ENCODE results near the gene PARD6B.
"Not testable (repeated sequence)": the region's sequence is repeated elsewhere in the genome, so short reads cannot be mapped to it uniquely, and the experiment has no call there.

The PARD6B gene

DNA sequence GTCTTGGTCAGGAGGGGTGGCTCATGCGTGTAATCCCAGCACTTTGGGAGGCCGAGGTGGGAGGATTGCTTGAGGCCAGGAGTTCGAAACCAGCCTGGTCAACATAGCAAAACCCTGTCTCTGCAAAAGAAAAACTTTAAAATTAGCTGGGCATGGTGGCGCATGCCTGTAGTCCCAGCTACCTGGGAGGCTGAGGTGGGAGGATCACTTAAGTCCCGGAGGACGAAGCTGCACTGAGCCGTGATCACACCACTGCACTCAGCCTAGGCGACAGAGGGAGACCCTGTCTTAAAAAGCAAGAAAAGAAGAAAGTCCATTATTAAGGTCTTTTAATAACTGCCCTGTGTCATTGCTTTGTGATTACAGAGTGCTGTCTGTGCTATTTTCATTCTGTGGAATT, 47.6 kb downstream of the PARD6B start:
- not testable (repeated sequence) for DNase-seq

DNA sequence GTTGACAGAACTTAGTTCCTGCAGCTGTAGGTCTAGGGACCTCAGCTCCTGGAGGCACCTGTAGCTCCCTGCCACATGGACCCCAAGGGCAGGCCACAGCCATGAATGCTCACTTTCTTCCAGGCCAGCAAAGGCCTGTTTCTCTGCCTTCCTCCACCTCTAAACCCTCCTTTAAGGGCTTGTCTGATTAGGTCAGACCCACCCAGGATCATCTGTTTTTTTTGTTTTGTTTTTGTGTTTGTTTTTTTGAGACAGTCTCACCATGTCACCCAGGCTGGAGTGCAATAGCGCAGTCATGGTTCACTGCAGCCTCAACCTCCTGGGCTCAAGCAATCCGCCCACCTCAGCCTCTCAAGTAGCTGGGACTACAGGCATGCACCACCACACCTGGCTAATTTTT, 52.0 kb downstream of the PARD6B start:
- DNase-seq = no peak

DNA sequence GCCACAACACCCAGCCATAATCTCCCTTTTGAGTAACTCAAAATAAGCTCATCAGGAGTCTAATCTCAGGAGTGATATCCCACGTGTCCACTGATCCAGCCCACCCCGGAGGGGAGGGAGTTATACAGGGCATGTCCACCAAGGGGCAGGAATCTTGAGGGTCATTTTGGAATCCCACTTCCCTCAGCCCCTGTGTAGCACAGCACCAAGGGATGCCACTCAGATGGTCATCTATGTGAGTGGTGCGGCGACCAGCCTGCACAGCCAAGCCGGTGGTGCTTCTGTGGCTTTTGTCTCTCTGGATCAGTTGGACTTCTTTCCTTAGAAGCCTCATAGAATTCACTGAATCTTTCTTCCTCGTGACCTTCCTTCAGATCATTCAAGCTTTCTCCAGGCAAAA, 52.5 kb downstream of the PARD6B start:
- DNase-seq = no peak

DNA sequence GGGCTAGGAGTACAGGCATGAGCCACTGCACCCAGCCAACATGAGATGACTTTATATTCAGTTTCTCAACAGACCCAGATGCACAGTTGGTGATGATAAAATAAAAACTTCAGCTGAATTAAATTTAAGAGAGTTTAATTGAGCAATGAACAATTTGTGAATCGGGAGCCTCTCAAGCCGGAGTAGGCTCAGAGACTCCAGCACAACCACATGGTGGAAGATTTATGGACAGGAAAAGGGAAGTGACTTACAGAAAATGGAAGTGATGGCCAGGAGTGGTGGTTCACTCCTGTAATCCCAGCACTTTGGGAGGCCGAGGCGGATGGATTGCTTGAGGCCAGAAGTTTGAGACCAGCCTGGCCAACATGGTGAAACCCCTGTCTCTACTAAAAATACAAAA, 53.1 kb downstream of the PARD6B start:
- peak in 2 of 3 donors; percentile 10 to 12 for DNase-seq

DNA sequence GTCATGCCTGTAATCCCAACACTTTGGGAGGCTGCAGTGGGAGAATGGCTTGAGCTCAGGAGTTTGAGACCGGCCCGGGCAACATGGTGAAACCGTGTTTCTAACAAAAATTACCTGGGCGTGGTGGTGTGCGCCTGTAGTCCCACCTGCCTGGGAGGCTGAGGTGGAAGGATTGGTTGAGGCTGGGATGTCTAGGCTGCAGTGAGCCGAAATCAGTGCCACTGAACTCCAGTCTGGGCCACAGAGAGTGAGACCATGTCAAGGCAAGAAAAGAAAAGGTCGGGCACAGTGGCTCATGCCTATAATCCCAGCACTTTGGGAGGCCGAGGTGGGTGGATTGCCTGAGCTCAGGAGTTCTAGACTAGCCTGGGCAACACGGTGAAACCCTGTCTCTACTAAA, 55.3 kb downstream of the PARD6B start:
- no peak for DNase-seq

DNA sequence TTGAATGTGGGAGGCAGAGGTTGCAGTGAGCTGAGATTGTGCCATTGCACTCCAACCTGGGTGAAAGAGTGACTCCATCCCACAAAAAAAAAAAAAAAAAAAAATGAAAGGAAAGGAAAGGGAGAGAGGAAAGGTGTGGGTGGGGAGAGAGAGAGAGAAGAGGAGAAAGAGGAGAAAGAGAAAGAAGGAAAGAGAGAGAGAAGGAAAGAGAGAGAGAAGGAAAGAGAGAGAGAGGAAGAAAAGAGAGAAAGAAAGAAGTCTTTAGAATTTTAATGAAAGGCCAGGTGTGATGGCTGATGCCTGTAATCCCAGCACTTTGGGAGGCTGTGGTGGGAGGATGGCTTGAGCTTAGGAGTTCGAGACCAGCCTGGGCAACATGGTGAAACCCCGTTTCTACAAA, 55.8 kb downstream of the PARD6B start:
- no peak for DNase-seq

DNA sequence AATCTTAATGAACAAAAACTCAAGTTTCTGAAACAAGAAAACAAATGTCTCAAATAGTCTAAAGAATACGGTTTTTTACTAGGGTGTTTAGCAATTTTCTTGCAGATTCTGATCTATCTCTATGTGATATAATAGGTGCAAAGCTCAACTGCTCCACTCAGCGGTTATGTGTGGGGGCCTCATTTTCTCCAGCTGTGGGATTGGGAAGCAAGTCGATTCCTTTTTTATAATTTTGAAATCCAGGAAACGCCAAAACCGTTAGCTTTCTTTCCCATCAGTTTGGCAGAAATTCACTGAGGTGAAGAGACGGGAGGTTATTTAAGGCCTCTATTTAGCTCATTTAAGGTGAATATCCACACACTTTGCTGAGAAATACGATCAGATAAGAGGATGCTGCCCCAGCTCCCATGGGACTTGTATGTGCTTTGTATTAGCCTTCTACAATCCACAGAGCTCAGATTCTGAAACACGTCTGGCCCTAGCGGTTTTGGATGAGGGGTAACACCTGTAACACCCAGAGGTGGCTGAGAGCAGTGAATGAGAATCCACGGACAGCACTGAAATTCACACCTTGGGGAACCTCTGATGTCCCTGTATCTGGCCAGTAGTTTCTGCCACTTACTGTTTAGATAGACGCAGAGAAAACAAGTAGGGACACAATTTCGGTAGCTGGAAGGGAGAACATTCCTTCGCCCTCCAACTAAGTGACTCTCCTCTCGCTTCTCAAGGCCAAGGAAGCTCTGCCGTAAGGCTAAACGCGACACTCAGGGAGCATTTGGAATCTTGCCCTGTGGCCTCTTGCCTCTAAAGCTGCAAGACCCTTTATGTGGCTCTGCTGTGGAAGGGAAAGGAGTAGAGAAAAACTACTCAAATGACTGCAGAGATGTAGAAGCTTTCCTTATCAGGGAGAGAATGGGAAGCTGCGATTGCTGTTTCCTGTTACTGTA, 56.9 kb downstream of the PARD6B start:
- peak in 1 of 3 donors; percentile 12 for DNase-seq

DNA sequence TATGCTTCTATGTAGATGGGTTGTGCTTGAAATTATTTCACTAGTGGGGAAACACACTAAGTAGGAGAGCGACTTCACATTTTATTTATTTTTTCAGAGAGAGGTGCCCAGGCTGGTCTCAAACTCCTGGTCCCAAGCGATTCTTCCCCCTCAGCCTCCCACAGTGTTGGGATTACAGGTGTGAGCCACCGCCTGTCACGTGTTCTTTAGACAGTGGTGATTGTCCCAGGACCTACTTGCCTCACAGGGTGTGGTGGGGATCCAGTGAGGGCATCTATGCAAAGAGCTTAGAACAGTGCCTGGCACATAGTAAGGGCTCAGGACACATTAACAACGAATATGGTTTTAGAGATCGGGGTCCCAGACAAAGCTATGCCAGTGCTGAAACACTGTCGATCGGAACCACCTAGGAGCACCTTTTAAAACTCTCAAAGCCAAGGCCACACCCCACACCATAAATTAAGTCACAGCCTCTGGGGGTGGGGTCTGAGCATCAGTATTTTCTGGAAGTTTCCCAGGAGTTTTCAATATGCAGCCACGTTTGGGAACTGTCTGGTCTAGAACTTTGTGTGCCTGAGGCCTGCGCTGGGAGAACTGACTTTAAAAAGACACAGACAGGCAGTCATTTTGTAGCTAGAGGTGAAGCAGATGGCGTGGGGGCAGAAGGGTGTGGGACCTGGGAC, 58.7 kb downstream of the PARD6B start:
- no peak for DNase-seq

DNA sequence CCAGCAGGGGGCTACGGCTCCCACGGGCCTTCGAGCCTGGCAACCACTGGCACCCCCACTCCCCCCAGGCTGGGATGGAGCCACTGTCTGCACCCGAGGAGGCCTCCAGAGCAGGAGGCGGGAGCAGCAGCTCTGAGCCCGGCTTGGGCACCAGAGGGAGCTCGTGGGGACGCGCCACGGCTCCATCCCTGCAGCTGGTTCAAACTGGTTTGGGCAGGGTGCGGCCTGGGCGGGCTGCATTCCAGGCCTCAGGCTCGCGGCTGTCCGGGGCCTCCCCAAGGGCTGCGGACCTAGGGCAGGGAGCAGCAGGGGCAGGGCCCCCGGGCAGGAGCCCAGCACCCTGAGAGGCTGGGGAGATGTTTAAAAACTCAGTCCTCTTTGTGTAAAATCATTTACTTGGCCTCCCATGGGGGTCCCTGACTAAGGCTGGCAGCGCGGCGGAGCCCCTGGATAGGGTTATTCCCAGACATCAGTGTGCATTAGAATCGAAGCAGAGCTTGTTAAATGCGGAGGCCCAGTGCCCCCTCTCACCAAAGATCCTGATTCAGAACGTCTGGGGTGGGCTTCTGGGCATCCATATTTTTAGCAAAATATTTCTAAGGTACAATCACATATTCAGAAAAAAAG, 59.4 kb downstream of the PARD6B start:
- peak; percentile 69 to 89 (median 82) for DNase-seq

DNA sequence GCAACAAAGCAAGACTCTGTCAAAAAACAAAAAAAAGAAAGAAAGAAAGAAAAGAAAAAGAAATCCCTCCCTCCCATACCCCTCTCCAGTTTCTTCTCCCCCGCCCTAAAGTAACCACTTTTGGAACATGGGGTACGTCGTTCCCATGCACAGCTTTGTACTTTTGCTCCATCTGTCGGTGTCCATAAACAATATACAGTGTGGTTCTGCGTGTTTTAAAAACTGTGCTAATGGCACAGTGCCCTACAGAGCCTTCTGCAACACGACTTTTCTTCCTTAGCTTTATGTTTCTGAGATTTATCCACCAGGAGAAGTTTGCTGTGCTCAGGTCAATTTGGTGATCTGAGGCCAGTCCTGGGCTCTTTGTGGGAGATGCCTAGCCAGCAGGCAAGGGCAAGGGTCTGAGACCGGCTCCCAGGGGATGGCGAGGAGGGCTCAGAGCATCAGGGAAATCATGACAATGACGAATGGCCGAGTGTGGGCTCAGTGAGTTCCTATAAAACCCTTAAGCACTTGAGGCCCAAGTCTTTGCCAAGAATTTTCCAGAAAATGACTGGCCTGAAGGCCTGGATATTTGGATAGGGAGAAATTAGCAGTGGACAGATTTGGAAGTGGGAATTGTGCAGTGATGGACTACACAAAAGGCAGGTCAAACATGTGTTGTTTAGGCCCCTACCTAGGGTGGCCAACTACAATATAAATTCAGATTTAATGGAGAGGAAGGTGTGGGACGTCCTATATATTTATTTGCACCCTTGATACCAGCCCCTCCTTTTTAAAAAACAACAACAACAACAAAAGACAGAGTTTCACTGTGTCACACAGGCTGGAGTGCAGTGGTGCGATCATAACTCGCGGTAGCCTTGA, 61.6 kb downstream of the PARD6B start:
- DNase-seq = no peak

DNA sequence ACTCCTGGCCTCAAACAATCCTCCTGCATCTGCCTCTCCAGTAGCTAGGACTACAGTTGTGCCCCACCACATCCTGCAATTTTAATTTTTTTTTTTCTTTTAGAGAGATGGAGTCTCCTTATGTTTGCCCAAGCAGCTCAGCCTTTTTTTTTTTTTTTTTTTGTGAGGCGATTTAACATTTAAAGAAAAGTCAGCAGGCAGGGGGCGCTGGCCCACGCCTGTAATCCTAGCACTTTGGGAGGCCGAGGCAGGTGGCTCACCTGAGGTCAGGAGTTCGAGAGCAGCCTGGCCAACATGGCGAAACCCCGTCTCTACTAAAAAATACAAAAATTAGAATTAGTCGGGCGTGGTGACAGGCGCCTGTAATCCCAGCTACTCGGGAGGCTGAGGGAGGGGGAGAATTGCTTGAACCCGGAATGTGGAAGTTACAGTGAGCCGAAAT, 62.2 kb downstream of the PARD6B start:
- peak in 2 of 3 donors; percentile 27 to 40 for DNase-seq

DNA sequence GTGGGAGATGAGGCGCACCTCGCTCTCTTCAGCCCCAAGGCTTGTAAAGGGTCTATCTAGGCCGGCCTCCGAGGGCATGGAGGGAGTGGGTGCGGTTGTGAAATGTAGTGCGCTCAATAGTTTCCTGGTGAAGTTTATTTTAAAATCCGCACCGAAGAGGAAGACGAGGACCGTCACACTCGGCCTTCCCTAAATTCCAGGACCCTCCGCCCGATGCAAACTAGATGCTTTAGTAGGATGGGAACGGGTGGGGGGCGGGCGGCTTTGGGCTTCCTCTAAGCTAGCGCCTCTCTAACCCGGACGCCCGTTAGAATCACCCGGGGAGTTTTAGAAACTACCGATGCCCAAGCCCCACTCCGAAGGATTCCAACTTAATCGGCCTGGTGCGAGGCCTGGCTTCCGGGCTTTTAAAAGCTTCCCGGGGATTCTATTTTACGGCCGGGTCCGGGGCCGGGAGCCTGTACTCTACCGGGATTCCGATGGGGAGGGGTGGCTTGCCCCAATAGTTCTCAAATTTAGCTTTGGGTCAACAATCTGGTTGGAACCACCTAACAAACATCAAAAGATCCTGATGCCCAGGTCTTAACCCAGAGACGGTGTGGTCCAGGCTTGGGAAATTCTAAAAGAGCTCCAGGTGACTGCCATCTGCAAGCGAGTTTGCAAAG, 62.9 kb downstream of the PARD6B start:
- DNase-seq = peak in 2 of 3 donors; percentile 10 to 20

DNA sequence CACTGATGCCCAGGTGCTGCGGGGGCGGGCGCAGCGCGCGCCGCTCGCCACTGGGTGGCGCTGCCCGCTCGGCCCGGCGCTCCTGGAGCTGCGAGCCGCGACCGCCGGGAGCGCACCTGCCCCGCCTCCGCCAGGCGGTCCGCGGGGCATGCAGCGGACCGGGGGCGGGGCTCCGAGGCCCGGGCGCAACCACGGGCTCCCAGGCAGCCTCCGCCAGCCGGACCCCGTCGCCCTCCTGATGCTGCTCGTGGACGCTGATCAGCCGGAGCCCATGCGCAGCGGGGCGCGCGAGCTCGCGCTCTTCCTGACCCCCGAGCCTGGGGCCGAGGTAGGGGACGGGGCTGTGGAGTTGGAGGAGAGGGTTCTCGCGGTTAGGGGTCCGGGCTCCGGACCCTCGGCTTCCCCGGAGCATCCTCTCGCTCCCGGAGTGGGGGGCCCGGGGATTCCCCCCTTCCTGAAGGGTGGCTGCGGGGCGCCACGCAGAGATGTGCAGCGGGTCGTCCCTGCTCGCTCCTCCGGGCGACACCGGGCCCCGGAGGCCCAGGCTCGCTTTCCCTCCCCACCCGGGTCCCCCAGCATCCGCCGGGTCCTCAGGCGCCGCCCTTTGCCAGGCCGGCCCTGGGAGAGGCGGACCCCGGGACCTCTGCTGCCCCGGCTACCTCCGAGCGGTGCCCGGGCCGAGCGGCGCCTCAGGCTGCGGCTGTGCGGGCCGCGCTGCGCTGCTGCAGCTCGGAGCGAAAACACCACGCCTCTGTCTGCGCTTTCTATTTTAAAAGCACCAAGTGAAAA, 63.7 kb downstream of the PARD6B start, which contains the start of gene BCAS4:
Gene BCAS4, plus strand, starts transcription at position 216 of the 789 bp plus-strand sequence. Its CDS starts 23 bp downstream, at position 239.
- DNase-seq = peak; percentile 66 to 87 (median 71)

DNA sequence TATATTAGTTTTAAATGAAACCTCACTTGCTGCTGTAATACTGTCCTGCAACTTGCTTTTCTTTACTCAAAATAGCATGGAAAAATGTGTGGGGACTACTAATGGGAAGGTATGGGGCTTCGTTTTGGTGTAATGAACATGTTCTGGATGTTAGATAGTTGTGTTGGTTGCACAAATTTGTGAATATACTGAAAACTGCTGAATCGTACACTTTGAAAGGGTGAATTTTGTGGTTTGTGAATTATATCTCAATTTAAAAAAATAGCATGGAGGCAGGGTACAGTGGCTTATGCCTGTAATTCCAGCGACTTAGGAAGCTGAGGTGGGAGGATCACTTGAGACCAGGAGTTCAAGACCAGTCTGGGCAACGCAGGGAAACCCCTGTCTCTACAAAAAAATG, 65.8 kb downstream of the PARD6B start:
- DNase-seq = no peak

DNA sequence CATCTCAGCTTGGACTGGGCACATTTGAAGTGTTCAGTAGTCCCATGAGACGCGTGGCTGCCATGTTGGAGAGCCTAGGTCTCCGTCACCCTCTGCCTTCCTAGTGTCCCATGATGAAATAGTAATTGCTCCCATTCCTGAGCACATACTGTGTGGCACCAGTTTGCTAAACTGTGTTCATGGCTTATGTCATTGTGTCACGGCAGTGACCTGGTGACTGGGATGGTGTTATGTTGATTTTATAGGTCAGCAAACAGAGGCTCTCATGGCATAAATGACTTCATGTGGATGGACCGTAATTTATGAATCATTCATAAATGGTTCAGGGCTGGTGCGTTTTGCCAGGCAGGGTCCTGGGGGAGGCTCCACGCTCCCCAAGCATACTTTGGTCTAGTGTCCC, 67.3 kb downstream of the PARD6B start:
- DNase-seq = no peak

DNA sequence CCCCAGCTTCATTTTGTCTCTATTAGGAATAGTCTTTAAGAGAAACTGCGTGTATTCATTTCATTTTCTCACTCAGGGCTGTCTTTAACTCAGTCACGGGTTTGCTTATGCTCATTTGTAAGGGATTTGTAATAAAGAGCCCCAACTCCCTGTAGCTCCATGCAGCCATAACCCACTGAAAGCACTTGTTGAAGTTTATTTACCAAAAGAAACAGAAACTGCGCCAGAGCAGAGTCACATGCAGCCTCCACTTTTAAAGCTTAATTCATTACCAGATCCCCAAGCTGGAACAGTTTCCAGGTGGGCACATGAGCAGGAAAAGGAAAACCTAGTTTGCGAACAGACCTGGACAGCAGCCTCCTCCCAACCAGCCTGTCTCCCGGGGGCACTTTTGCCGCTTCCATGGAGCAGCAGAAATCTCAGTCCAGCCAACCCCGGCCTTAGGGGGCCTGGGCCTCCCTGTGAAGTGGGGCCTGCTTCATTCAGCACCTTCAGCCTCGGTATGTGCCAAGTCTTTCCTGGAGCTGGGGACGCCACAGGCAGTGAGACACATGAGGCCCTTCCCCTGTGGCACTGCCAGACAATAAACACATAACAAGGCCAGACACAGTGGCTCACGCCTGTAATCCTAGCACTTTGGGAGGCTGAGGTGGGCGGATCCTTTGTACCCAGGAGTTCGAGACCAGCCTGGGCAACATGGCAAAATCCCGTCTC, 68.0 kb downstream of the PARD6B start:
- DNase-seq = no peak

DNA sequence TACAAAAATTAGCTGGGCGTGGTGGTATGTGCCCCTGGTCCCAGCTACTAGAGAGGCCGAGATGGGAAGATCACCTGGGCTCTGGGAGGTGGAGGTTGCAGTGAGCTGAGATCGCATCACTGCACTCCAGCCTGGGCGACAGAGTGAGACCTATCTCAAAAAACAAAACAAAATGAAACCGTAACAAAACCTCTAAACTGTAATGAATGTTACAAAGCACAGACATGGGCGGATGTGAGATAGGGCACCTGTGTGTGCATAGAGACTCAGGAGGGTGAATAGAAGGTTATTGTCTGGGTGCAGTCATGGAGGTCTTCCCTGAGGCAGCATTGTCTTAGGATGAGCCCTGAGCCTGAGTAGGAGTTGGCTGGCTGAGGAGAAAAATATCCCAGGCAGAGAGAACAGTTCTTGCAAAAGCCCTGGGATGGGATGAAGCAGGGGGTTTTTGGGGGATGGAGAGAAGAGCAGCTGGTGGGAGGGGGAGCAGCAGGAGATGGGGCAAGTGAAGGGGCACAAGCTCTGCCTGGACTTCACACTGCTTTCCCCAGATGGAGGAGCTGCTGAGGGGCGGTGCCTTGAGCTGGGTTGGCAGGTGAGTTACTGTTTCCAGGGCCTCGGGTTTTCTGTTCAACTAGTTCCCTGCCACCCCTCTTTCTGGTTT, 68.6 kb downstream of the PARD6B start:
- DNase-seq = no peak

DNA sequence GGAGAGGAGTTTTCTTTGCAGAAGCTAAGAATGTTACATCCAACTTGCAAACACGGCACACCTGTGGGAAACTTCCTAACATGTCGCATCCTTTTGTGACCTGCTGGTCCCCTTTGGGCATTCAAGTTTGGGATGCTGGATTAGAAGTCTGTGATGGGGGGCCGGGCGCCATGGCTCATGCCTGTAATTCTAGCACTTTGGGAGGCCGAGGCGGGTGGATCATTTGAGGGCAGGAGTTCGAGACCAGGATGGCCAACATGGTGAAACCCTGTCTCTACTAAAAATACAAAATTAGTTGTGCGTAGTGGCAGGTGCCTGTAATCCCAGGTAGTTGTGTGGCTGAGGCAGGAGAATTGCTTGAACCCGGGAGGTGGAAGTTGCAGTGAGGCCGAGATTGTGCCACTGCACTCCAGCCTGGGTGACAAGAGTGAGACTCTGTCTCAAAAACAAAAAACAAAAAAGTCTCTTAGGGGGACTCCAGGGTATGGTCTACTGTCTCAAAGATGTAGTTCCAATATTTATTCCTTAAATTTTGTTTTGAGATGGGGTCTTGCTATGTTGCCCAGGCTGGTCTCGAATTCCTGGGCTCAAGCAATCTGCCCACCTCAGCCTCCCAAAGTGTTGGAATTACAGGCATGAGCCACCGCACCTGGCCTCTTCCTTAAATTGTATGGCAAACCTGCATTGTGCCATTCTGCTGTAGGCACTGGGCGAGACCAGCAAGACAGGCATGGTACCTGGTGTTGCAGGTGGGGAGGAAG, 69.8 kb downstream of the PARD6B start:
- DNase-seq = not testable (repeated sequence)

DNA sequence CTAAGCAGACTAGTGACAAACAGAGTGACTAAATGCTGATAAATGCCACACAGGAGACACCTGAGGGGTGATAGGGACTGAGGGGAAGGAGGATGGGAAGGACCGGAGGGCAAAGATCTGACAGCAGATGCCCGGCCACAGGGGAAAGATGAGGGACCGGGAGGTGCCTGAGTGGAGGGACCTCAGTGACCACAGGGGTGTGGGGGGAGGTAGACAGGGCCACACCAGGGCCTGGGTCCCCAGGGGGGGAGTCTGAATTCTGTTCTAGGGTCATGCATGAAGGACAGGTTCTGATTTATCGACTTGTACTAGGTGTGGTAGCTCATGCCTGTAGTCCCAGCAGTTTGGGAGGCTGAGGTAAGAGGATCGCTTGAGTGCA, 70.4 kb downstream of the PARD6B start:
- DNase-seq = no peak

Measured in suppressor macrophage treated with lipopolysaccharide for 1 hour (primary cell).